Stimulated activated CD4-positive, alpha-beta T cell treated with anti-CD3 and anti-CD28 coated beads, Interleukin-2, amount 100 ng/mL, for 48 hours (primary cell): Measurements from ENCODE around the gene NTM.

ENCODE experiments used
- DNase-seq, 2 donors: peaks; one replicate each; pipeline ENCODE4 v3.0.0-alpha.2; 2020

Gene NTM

DNA sequence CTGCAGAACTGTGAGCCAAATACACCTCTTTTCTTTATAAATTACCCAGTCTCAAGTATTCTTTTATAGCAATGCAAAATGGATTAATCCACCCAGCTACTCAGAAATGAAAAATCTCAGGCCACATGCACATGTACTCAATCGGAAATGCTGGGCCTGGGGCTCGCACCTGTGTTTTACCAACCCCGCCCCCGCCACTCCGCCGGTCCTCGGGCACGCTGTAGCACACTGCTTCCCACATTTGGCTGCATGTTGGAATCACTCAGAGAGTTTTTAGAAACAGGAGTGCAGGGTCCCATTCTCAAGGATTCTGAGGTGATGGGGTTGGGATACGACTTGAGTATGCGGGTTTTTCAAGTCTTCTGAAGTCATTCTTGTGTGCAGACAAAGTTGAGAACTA is 284.4 kb downstream of the NTM start:
- DNase-seq = no peak

DNA sequence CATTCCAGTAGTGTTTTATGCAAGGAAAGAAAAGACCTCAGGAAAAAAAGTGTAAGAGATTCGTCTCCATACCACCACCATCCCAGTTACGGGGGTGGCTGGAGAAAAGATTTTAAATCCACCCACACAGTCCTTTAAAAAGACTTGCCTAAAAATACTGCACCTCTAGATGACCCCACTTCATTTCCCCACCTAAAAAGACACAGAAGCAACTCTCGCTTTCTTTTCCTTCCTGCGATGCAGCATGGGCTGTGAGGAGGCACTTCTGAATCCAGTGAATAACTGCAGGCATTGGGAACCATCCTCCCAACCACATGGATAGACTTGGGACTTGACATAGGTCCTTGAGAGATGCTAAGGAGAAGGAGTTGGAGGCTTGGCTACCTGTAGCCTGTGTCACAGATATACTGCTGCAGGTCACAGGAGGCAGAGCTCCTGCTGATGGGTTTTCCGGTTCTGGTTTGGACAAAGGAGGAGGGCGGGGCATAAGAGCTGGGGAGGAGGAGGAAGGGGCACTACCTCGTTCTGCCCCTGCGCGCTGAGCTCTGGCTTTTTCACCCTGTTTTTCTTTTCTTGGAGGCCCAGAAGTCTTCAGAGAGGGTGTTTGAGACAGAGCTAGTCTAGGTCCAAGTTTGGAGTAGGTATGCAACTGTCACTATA is 285.9 kb downstream of the NTM start:
- no peak for DNase-seq

DNA sequence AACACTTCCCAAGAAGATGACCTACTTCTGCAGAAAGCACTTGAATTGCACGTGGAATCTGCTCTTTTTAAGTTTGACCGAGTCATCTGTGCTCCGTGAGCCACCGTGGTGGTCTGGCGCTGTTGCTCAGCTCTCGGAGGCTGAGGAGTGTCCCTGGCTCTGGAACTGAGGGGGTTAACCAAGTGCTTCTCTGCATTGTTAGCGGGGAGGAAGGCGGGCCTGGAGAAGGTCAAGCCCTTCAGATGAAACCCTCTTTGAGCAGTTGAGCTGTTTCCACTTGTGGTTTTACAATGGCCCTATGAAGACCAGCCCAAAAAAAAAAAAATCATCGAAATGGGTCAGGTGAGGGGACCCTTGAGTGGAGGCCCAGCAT is 286.4 kb downstream of the NTM start:
- no peak for DNase-seq

DNA sequence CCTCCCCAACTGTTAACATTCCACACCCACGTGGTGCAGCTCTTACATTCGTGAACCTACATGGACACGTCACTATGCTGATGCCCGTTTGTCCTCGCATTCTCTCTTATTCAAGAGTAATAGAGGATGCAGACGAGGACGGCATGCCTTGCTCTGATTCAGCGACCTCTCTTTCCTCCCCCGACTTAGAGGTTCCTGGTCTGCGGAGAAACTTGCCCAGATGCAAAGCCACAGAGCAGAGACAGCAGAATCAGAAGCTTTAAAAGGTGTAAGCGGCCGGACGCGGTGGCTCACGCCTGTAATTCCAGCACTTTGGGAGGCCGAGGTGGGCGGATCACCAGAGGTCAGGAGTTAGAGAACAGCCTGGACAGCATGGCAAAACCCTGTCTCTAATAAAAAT is 288.0 kb downstream of the NTM start:
- DNase-seq = no peak

DNA sequence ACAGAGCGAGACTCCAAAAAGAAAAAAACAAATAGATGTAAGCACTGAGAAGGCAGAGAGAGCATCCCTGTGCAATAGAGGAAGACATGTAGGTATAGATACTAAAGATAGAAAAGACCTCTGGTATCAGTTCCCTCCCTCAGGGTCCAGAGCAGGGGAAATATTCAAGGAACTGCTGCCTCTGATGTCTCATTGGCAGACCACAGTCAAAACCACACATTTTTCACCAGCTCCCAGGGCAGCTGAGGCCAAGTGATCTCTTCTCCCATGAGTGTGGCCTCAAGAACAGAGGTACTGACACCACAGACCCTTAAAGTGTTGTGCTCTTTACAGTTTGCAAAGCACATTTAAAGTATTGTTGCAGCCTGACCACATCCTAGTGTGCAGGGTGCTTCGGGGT is 288.5 kb downstream of the NTM start:
- DNase-seq = no peak

DNA sequence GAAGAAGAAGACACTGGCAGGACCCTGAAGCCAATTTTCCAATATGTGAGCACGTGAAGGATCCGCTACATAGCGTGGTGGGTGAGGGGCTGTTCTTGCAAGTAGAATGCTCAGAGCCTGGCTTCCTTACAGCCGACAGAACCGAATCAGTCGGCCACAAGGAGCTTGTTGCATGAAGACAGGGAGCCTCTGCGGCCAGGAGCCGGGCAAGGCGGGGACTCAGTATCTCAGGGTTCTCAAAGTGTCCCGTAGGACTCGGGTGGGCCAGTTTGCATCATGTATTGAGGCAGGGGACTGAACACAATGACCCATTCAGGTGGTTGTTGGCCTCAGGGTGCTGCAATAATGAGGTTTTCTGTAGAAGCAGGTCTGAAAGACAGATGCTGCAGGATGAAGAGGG is 289.5 kb downstream of the NTM start:
- no peak for DNase-seq

DNA sequence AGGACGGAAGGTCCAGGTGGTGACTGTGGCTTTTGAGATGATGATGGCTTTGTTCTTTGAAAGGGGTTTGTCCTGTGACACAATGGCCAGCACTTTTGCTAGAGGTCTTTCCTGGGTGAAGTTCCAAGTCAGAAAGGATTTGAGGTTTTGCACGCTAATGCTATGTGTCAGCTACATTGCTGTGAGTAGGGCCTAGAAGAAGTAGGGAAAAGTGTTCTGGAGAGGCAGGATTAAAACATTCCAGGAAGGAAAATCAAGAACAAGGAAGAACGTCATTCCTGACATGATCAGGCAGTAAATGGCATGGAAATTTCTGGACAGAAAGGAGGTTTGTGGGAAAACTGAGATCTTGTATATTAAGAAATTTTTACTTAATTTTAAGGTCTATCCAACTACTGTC is 290.7 kb downstream of the NTM start:
- no peak for DNase-seq

DNA sequence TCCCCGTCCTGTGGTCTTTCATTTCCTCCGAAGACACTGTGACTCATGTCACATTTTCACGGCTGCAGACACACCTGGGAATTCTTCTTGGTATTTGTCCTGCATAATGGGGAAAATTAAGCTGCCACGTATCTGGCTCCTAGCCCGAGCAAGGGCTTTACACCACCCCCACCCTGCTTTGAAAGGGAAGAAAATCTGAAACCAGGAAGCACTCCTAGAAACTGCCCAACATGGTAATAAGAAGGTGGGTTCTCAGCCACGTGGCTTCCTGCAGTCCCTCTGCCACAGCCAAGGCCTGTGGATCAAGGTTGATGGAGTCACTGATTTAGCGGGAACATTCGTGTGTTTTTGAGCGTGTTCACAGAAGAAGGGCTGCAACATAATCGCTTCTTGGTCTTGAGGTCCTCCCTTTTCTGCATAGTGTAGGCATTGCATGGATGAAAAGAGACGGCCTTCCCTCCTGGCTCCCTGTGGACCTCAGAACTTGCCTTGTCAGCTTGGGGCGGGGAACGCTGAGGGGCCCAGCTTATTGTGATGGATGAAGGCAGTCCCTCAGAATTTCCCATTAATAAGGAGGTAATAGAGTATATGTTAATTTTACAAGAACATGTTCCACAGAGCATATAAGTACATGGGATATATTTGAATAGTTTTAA is 292.0 kb downstream of the NTM start:
- no peak for DNase-seq

DNA sequence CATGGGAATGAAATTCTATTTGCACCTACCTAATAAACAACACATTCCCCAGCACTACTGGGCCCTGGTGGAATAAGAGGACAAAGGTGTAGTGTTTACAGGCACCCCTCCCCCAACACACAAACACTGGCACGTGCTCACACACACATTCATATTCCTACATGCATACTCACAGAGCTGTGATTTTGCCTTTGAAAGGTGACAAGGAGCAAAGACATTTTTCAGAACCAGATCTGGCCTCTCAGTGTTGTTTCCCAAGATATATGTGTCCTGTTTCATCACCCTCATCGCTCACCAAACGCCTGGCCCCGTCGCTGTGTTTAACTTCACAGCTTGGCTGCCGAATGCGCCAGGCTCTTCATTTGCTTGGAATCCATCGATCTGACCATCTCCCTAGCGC is 292.6 kb downstream of the NTM start:
- no peak for DNase-seq

DNA sequence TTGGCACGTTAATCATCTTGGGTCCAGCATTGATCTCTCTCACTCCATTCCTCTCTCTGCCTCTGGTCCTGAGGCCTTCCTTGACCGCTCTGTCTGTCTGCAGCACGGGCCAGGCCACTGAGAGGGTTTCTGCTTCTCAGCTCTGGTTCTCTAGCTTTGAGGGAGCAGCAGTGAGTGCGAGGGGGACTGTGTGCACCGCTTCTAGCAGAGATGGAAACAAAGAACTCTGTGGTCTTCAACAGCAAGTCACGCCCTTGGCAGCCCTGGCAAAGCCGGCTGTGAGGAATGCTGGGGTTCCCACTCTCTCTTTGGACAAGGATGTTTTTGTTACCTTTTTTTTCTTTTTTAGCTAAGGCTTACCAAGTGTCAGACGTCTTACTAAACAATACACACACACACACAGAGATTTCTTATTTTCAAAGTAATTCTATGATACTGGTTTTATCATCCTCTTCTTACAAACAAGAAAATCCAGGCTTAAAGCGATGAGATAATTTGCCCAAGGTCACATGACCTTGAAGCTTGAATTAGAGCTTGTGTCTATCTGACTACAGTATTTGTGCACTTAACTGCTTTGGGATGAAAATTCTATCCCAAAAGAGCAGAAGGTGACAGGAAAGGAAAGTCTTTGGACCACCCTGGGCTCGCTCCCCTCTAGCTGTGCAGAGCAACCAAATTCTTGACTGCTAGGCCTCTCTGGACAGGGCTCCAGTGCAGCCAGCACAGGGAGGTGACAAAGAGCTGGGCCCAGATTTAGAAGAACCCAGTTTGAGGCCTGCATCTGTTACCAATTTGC is 293.2 kb downstream of the NTM start:
- DNase-seq = no peak

DNA sequence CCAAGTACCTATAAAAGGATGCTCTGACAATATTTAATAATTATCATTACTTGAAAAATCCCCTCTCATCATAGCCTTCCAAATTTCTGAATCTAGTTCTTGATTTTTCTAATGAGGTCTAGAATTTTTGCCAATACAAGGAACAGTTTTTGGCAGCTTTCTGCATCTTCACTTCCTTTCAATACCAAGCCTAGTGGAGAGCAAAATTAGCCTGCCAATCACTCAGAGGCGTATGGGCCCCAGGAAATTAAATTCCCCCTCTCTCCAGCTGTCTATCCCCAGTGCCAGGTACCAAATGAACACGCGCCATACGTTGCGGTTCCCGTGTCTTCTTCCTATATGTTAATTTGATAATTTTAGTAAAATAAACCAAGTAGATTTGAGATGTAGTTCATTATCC is 293.9 kb downstream of the NTM start:
- no peak for DNase-seq

DNA sequence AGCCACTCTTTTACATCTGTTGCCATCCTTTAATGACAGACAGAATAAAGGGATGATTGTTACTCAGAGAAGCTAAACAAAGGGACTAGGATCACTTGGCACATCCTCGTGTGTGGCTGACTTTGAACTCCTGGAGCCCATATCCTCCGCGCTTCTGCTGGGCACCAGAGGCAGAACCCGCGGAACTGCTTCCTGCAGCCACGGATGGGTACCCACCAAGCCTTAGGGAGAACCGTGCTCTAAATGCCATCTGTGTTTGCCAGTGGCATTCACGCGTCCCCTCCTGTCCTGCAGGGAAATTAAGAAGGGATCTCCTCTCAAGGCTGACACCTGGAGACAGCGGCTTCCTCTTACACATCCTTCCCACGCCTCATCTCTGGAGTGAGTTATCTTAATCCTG is 294.4 kb downstream of the NTM start:
- no peak for DNase-seq

DNA sequence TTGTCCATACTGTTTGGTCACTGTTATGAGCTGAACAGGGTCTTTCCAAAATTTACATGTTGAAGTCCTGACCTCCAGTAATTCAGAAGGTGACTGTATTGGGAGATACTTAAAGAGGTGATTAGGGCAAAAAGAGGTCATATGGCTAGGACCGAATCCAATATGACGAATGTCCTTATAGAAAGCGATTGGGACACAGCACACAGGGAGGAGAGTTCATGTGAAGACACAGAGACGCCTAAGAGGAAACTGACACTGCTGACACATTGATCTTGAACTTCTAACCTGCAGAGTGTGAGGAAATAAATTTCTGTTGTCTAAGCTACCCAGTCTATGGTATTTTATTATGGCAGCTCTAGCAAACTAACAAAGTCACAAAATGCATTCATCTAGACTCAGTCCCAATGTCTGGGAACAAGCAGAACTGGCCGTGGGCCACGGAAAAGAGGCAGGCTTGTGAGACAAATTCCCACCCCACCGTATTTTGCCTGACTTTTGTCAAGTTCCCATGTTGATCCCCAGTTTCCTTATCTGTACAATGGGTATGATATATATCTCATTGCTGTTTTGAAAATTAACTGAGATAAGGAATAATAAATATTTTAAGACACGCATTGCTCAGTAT is 295.0 kb downstream of the NTM start:
- no peak for DNase-seq

DNA sequence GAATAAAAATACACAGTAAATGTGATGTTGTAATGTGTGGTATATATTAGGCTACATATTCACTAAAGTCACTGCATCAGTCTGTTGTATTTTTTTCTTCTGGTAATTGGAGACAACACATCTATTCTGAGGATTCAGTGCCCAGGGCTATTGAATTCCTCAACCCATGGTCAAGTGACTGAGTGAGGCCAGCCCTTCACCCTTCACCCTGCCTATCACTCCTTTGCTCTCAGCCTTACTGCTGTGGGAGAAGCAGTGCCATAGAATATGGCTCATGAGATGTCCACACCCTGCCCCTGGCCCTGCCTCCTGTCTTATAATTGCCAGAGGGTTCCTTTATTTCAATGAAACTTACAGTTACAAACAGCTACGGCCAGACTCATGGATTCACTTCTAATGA is 295.6 kb downstream of the NTM start:
- no peak for DNase-seq

DNA sequence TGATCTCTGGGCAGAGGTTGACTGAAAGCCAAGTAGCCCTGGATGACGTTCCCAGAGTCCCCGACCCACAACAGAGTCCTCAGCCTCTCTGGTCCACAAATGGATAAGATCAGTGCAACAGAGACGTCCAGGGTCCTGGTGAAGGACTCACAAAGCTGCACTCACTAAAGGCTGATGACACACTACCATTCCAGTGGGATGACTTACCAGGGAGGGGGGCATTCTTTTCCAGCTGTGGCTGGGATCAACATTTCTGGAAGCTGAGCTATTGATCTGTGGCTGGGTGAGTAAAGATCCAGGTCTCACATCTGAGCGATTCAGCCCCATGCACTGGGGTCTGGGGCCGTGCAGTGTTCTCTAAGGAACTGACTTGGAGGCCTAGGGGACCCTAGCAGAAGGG is 296.2 kb downstream of the NTM start:
- no peak for DNase-seq

DNA sequence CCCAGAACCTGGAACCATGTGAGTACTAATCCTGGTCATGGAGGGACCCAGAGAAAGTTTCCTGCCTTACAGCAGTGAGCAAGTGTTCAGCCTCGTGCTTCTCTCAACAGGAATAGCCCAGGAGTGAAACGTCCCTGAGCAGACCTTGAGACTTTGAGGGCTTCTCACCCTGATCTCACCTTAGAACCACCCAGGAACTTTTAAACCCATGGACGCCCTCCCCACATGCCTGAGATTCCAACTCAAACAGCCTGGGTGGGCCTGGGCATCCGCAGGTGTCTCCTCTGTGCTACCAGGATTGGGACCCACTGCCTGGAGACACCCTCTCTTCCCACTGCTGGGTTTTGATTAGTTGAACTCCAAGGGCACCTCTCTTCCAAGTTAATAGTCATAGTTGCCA is 297.2 kb downstream of the NTM start:
- DNase-seq = no peak

DNA sequence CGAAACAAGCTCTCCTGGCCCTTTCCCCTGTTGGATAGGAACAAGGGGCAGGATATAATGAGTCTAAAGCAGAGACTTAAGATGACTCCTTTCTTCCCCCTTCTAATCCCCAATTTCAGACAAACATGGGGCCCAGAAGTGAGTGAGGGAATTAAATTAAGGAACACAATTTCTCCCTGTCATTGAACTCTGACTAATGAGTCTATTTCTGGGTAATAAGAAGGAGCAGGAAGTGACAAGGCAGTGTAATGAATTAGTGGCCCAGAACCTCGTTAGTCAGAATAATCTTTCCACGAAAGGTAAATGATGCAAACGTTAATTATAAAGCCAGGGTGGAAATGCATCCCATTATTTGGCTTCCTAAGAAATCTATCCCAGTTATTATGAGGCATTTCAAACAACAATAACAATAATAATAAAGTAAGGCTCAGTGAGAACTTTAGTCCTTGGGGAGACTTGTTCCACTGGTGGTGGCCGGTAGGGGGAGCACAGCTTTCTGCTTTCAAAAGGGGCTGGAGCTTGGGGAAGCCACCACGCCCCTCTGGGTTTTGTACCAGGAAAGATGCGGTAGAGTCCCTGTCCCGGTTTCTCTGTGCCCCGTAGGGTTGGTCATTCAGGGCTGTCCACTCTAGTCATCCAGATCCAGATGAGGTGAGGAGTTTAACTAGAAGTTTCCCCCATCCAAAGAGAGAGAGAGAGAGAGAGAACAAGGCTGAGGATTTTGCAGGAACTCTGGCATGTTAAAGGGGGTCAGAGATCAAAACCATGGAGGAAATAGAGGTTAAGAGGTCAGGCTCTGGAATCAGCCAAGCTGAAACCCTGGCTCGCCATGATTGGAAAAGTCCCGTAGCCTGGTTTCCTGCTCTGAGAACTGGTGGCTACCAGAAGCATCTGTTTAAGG is 298.3 kb downstream of the NTM start:
- DNase-seq = peak; percentile 42 to 52

DNA sequence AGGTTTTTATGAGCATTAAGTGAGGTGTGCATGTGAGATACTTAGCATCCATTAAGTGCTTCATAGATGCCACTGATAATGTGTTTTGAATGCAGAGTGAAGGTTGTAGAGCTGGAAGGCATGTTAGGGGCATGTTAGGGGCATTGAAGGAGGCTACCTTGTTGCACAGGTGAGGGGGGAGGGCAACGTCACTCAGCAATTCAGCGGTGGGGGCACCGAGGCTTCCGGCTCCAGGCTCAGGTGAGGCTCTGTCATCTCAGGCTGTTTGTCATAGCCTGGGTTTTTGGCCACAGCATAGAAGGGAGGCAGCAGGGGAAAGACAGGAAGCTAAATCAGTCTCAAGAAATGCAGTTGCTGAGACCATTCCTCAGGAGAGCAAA is 299.0 kb downstream of the NTM start:
- DNase-seq = no peak

DNA sequence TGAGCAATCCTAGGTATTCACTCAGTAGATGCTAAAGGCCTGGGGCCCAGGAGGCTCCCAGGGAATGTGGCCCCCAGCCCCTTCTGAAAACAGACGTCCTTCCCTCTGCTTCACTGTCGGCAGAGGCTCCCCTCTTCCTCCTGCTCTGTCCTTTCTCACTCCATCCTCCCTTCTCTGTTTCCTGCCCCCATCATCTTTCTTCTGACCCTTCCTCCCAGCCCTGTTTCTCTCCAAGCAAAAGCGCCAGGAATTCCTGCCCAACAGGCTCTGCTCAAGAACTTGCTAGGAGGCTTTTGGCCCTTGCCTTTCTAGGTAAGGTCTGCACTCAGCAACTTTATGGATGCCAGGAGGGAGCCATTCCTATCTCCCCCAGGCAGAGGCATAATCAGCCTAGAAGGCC is 300.5 kb downstream of the NTM start:
- no peak for DNase-seq

DNA sequence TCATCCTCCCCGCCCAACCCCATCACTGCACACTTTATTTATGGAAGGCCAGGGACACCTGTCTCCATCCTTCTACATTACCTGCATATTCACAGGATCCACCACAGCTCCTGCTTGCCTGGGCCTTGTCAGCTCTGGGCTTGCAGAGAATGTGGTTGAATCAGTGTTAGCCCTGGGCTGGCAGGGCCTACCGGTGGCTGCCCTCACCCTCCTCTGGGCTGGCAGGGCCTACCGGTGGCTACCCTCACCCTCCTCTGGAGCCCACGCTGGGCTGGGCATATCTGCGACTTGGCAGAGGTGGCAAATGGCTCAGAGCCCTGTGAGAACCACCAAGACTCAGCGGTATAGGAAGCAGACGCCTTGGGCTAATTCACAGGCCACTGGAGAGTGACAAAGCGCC is 300.9 kb downstream of the NTM start:
- no peak for DNase-seq

DNA sequence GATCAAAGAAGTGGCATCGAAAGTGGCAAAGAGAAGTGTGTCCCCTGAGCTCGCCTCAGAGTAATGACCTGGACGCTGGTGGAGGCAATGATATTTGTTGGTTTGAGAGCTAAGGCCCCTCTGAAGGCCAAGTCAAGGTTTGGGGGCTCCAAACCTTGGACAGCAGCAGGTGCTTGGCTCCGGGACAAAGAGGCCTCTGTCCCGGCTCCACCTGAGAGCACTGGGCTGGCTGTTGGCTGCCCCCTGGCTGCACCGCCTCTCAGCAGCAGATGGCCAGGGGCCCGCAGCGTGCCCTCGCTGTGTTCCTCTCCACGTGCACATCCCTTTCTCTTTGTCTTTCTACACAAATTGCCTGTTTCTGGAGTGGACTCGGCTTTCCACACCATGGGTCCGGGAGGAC is 301.3 kb downstream of the NTM start:
- DNase-seq = no peak

DNA sequence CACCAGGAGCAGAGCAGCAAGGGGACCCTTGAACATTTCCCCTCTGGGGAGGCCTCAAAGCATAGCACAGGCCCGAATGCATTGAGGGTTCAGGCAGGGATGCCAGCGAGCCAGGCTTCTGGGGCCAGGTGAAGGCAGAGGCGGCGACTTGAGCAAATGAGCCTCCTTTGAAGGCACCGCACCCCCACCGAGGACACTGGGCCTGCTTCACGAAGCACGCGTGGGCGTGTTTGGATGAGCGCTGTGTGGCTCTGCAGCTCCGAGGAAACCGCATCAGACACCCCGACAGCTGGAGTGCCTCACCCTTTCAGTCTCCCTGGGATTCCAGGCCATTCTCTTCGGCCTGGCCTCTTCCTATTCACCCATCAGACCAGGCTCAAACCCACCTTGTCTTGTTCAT is 301.8 kb downstream of the NTM start:
- DNase-seq = no peak
